ENCODE results near the gene MXD4.
"Not testable (repeated sequence)": the region's sequence is repeated elsewhere in the genome, so short reads cannot be mapped to it uniquely, and the experiment has no call there.

The MXD4 gene

GRCh38 chr4:2249526-2250356 lies 12.2 kb downstream of the MXD4 start:
- DNase-seq: no peak

- no peak for DNase-seq
Observed at GRCh38 chr4:2248821-2249261, 13.1 kb downstream of the MXD4 start.

GRCh38 chr4:2248044-2248780 lies 13.7 kb downstream of the MXD4 start:
- no peak for DNase-seq

- no peak for DNase-seq
Observed at GRCh38 chr4:2247128-2248043, 14.5 kb downstream of the MXD4 start.

DNA sequence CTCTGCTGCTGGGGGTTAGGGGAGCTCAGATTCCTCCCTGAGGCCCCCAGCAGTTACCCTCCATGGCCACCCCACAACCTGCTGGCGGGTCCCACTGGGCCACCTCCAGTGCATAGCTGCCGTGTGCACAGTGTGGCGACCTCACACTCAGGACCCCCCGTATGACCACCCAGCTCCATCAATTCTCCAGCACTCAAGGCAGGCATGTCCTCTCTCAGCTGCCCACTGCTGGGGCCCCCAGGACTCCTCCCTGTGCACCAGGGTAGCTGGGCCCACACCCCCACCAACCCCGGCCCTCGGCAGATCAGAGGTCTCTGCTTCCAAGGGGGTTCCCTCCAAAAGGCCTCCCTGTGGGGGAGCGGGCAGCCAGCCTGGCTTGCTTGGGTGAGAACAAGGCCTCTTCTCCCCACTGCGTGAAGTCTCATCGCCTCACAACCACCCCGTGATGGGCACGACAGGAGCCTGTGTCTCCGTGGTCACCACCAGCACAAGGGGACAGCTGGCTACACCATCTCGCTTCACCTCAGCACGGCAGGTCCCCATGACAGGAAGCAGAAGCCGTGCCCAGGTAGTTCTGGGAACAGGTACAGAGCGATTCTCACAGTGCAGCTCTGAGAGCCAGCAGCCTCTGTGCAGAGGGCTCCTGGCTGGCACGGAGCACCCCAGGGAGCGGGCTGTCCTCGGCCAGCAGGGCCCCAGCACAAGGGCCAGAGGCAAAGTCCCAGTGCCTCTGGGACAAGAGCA lies 15.4 kb downstream of the MXD4 start:
- no peak for DNase-seq

DNA sequence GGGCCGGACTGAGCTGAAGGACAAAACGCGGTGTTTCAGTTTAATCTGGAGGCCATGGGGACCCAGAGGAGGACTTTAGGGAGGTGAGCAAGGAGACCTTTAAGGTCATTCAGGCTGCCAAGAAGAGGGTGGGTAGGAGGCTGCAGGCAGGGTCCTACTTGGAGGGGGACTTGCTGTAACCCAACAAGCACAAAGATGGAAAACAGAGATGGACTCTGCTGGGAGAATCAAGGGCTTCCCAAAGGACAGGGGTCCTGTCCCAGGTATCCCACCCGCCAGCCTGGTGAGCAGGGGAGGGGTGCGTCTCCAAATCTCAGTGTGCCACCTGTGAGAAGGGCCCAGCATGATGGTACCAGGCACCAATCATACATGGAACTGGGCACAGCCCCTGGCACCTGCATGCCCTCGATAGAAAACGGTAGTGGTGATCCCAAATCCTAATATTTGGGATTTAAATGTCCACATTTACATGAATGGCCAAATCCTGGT lies 16.1 kb downstream of the MXD4 start:
- no peak for DNase-seq

DNA sequence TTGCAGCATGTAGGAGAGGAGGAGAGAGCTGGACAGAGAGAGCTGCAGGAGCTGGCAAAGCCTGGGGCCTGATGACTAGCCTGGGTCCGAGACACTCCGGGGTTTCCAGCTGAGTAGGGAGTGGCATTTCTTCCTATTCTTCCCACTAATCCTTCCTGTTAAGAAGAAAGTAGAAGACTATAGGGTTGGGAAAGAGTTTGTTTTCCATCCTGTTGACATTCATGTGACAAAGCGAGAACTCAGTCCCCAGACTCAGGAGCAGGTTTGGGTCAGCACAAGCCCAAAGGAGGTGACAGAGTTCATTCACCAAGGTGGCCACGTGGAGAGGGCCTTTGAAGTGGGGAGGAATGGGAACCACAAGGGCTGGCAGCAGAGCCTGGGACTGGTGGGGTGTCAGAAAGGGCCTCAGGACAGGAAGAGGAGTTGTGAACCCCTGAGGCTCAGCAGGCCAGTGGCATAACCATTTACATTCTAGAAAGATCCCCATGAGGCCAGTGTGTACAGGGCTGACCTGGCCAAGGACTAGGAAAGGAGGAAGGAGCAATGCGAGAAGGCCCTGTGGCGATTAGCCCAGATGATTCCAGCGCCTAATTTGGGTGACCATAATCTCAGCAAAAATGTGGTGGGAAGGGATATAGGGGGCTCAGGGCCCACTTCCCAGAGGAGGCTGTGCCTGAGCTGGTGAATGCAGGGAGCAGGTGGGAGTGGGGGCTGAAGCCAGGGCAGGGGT lies 16.7 kb downstream of the MXD4 start:
- no peak for DNase-seq

GRCh38 chr4:2243681-2244380 lies 18.1 kb downstream of the MXD4 start:
- peak; percentile 57 for DNase-seq

- DNase-seq: peak; percentile 100
Observed at GRCh38 chr4:2241410-2242353, 20.2 kb downstream of the MXD4 start, which contains the start of the genes HAUS3 and POLN. TSS of gene HAUS3 (minus strand) at chr4:2242121. CDS start at chr4:2240946, 1,175 bp downstream. TSS of gene POLN (minus strand) at chr4:2242121. CDS start at chr4:2229231, 12,890 bp downstream.

DNA sequence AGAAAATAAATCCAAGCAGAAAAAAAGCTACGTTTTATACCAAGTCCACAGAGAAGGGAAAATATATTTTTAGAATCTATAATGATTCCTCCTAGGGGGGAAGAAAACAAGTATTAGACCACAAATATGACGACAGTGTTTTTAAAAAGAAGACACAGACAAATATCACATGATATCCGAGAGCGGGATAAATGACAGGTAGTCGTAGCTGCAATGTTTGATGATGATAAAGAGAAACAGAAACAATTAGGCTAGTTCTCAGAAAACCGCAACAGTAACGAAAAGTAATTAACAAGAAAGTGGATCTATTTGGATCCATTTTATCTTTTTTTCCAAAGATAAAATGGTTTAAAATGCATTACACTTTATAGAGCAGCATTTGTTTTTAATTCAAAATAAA lies 20.9 kb downstream of the MXD4 start:
- no peak for DNase-seq

DNA sequence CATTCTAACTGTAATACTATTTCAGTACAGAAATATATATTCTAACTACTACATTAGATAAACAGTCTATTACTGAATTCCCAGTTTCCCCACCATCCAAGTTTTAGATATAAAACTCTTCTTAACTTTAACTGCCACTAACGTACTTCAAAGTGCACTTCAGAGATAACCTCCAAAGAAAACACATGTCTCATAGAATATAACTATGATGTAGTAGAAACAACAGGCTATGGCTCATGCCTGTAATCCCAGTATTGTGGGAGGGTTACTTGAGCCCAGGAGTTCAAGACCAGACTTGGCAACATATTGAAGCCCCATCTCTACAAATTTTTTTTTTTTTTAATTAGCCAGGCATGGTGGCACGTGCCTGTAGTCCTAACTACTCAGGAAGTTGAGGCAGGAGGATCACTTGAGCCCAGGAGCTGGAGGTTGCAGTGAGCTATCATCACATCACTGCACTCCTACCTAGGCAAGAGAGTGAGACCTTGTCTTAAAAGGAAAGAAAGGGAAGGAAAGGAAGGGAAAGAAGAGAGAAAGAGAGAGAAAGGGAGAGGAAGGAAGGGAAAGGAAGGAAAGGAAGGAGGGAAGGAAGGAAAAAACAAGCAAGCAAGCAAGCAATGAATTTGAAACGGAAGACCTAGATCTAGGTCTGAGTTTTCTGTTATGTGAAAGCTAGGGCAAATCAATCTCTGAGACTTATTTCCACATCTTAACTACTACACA lies 24.8 kb downstream of the MXD4 start:
- DNase-seq: no peak

- DNase-seq: no peak
Observed at GRCh38 chr4:2231082-2231481, 30.8 kb downstream of the MXD4 start.

GRCh38 chr4:2226261-2226660 lies 35.6 kb downstream of the MXD4 start:
- DNase-seq: no peak

- no peak for DNase-seq
Observed at GRCh38 chr4:2222838-2223237, 39.1 kb downstream of the MXD4 start.

- not testable (repeated sequence) for DNase-seq
Observed at GRCh38 chr4:2221378-2221777, 40.5 kb downstream of the MXD4 start.

DNA sequence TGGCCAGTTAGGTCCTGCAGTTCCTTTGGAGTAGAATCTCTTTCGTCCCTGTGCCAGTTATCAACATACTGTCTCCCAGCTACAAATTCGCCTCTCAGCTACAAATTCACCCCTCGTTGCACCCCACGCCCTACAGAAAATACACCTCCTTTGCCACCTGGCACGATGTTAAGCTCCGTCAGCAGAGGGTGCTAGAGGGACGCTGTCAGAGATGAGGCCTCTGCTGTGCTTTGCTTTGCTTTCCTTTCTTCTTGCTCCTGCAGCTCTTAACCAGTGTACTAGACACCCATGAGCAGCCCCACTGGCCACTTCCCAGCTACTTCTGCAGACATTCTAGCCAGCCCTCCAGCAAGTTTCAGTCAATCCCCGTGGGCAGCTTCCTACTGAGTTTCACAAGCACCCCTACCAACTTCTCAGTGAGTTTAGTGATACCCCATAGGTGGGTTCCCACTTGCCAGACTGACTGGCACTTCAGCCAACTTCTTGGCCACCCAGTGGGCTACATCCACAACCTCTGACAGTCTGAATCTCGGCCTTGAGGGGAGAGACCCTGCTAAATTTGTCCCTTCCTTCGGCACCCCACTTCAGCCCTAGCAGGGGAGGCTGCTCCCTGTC lies 41.8 kb downstream of the MXD4 start:
- DNase-seq: peak; percentile 90

- no peak for DNase-seq
Observed at GRCh38 chr4:2219233-2219760, 42.6 kb downstream of the MXD4 start.

GRCh38 chr4:2218436-2218835 lies 43.5 kb downstream of the MXD4 start:
- no peak for DNase-seq

All from activated CD8-positive, alpha-beta memory T cell treated with anti-CD3 and anti-CD28 coated beads for 24 hours (primary cell).